CD14-positive monocyte (primary cell): ENCODE results near the gene MAU2. TPM values are rescaled to one million over a fixed set of nuclear protein-coding genes. Genes with fewer than 3 reads are reported as not detected.
A peak's percentile ranks its signal among the peaks of the same experiment; 100 is the strongest.

ENCODE experiments used
- DNase-seq, 3 donors: peaks; one replicate each; pipeline ENCODE4 v3.0.0-alpha.2; 2011 to 2022
- H2AFZ ChIP-seq: 2 replicates; pipeline ENCODE4 v1.6.0; 2012; ENCODE audit warnings: mild to moderate bottlenecking, low read depth, low read length, inconsistent platforms; ENCODE audit not compliant: insufficient read depth, poor library complexity, severe bottlenecking
- H3K27ac ChIP-seq, 2 donors: 1 replicate in 1 of 2; 2 replicates in 1 of 2; pipeline ENCODE4 v1.5.1; 2012 to 2013; ENCODE audit warnings: low read length in 2 of 2, control low read depth in 1 of 2, inconsistent platforms in 1 of 2, low read depth in 1 of 2, mild to moderate bottlenecking in 1 of 2
- H3K27me3 ChIP-seq, 2 donors: one replicate each; pipeline versions ENCODE4 v1.6.0 to v1.6.1; 2011 to 2013; ENCODE audit warnings: low read length in 2 of 2; ENCODE audit not compliant: control insufficient read depth in 2 of 2, insufficient read depth in 2 of 2
- H3K36me3 ChIP-seq, 2 donors: replicated peaks in 1 of 2; 1 replicate in 1 of 2; 2 replicates in 1 of 2; pipeline versions ENCODE4 v1.5.1 to v1.6.1; 2012 to 2013; ENCODE audit warnings: low read length in 2 of 2, control low read depth in 1 of 2, inconsistent platforms in 1 of 2, mild to moderate bottlenecking in 1 of 2; ENCODE audit not compliant: insufficient read depth in 2 of 2, control insufficient read depth in 1 of 2
- H3K4me1 ChIP-seq, 2 donors: 1 replicate in 1 of 2; 2 replicates in 1 of 2; pipeline versions ENCODE4 v1.5.1 to v1.6.1; 2012 to 2013; ENCODE audit warnings: low read length in 2 of 2, control low read depth in 1 of 2, inconsistent platforms in 1 of 2, mild to moderate bottlenecking in 1 of 2, moderate library complexity in 1 of 2; ENCODE audit not compliant: insufficient read depth in 2 of 2, control insufficient read depth in 1 of 2
- H3K4me2 ChIP-seq: replicated peaks from 2 replicates; pipeline ENCODE3; 2012; ENCODE audit warnings: low read length, moderate library complexity, mild to moderate bottlenecking; ENCODE audit not compliant: poor library complexity, severe bottlenecking; ENCODE audit errors: extremely low read depth
- H3K4me3 ChIP-seq, 3 experiments: fragments of 200-600 bp in 1 of 3; sonication (generic) in 1 of 3; replicated peaks in 1 of 3; 1 replicate in 2 of 3; 2 replicates in 1 of 3; pipeline ENCODE4 v1.5.1; 2011 to 2013; ENCODE audit warnings: low read length in 3 of 3, mild to moderate bottlenecking in 3 of 3, control low read depth in 2 of 3, low read depth in 2 of 3, inconsistent platforms in 1 of 3, moderate library complexity in 1 of 3
- H3K79me2 ChIP-seq: 2 replicates; pipeline ENCODE4 v1.6.0; 2012; ENCODE audit warnings: mild to moderate bottlenecking, control low read depth, inconsistent platforms, low read length, moderate library complexity; ENCODE audit not compliant: insufficient read depth
- H3K9ac ChIP-seq: 2 replicates; pipeline ENCODE4 v1.6.0; 2017; ENCODE audit warnings: low read length, mild to moderate bottlenecking; ENCODE audit not compliant: insufficient read depth, poor library complexity, severe bottlenecking
- H3K9me3 ChIP-seq, 2 donors: replicated peaks in 1 of 2; 1 replicate in 1 of 2; 2 replicates in 1 of 2; pipeline versions ENCODE4 v1.5.1 to v1.6.1; 2012 to 2013; ENCODE audit warnings: low read length in 2 of 2, control low read depth in 1 of 2; ENCODE audit not compliant: control insufficient read depth in 1 of 2, insufficient read depth in 1 of 2
- H4K20me1 ChIP-seq: 2 replicates; pipeline ENCODE4 v1.6.0; 2012; ENCODE audit warnings: mild to moderate bottlenecking, low read length, control low read depth, moderate library complexity; ENCODE audit not compliant: insufficient read depth
- H3K27ac Mint-ChIP-seq, 7 donors: one replicate each; pipeline ENCODE4 v1.8.0; 2020; ENCODE audit warnings: mild to moderate bottlenecking in 7 of 7, mixed read lengths in 7 of 7, moderate library complexity in 6 of 7, inconsistent platforms in 2 of 7
- H3K27me3 Mint-ChIP-seq, 3 donors: one replicate each; pipeline ENCODE4 v1.8.0; 2021 to 2022; ENCODE audit warnings: low read depth in 3 of 3, mild to moderate bottlenecking in 3 of 3, mixed read lengths in 3 of 3, moderate library complexity in 3 of 3, inconsistent platforms in 1 of 3
- H3K36me3 Mint-ChIP-seq, 2 donors: one replicate each; pipeline ENCODE4 v1.8.0; 2020; ENCODE audit warnings: mixed read lengths in 2 of 2, inconsistent platforms in 1 of 2, mild to moderate bottlenecking in 1 of 2
- H3K4me1 Mint-ChIP-seq: one replicate; pipeline ENCODE4 v1.8.0; 2020; ENCODE audit warnings: mild to moderate bottlenecking, mixed read lengths
- H3K4me3 Mint-ChIP-seq, 2 donors: one replicate each; pipeline ENCODE4 v1.8.0; 2020; ENCODE audit warnings: mild to moderate bottlenecking in 2 of 2, mixed read lengths in 2 of 2, moderate library complexity in 1 of 2
- H3K9me3 Mint-ChIP-seq, 7 donors: one replicate each; pipeline ENCODE4 v1.8.0; 2020 to 2022; ENCODE audit warnings: mixed read lengths in 7 of 7, mild to moderate bottlenecking in 6 of 7, moderate library complexity in 6 of 7, inconsistent platforms in 2 of 7
- CTCF ChIP-seq: fragments of 200-600 bp; IDR thresholded peaks from one replicate; pipeline ENCODE4 v1.8.0; 2022; ENCODE audit warnings: antibody characterized with exemption, mild to moderate bottlenecking
- WGBS: methylation state at CpG from one replicate; pipeline ENCODE4 v1.1.5; 2013; ENCODE audit warnings: missing lambda C conversion rate; ENCODE audit not compliant: insufficient coverage; 5-methylcytosine and 5-hydroxymethylcytosine counted together
- intact Hi-C, 2 donors: fragments of 100-400 bp; cut with micrococcal nuclease; formaldehyde crosslinking; loops; one replicate each; pipeline versions ENCODE4 v1.15.0 to v1.15.1; 2023
- polyA plus RNA-seq, 3 donors: library from polyadenylated mRNA; depleted of rRNA in 1 of 3; unstranded in 2 of 3; stranded (reverse) in 1 of 3; fragments of 300-500 nt in 2 of 3; fragments of >200 nt in 1 of 3; fragmentation: Illumina TruSeq in 2 of 3; gene quantifications; 1 replicate in 2 of 3; 2 replicates in 1 of 3; pipeline ENCODE4 v1.2.3, GENCODE V29; 2012 to 2021

MAU2 gene
- polyA plus RNA-seq, 3 donors: 7.4 to 68.4 (median 14.5) TPM

- H3K4me3 Mint-ChIP-seq: peak overlapping the region in 1 of 2 donors; percentile 62
- intact Hi-C loops: no loop called here
- 94% methylated on average over 5 of the region's 8 CpGs for WGBS
- Histone ChIP-seq H3K27ac (no peak overlapping the region), H3K36me3 (peaks cover 16 to 22% of the 10 kb centered on the region in 2 donors), H3K27me3 (peaks cover 6 to 20% of the 10 kb centered on the region in 2 donors), H2AFZ (no peak overlapping the region), H4K20me1 (no peaks in the 10 kb centered on the region), H3K9ac (no peak overlapping the region), H3K9me3 (no peaks in the 10 kb centered on the region), H3K4me3 (no peak overlapping the region), H3K79me2 (no peaks in the 10 kb centered on the region), H3K4me2 (no peak overlapping the region), H3K4me1 (no peaks in the 10 kb centered on the region)
- peak overlapping the region in 1 of 7 donors; percentile 6 for H3K27ac Mint-ChIP-seq
- no peak for TF ChIP-seq CTCF
- H3K4me1 Mint-ChIP-seq: peaks cover 5% of the 10 kb centered on the region
- DNase-seq: no peak
- H3K36me3 Mint-ChIP-seq: peaks cover 21 to 28% of the 10 kb centered on the region in 2 donors
- peaks cover 29 to 43% (median 35%) of the 10 kb centered on the region in 3 donors for H3K27me3 Mint-ChIP-seq
- H3K9me3 Mint-ChIP-seq: peaks cover 0 to 10% (median 2%) of the 10 kb centered on the region in 7 donors
Observed at GRCh38 chr19:19271828-19272599, 48.6 kb upstream of the MAU2 start.

GRCh38 chr19:19274146-19274545, 46.5 kb upstream of the MAU2 start:
- H3K9ac ChIP-seq: no peak overlapping the region
- WGBS: 97% methylated on average over 6 of the region's 8 CpGs
- peak overlapping the region in 1 of 7 donors; percentile 30 for H3K27ac Mint-ChIP-seq
- no peaks in the 10 kb centered on the region for H3K4me1 ChIP-seq
- no peak overlapping the region for H3K4me3 ChIP-seq
- H3K9me3 Mint-ChIP-seq: peaks cover 0 to 10% (median 2%) of the 10 kb centered on the region in 7 donors
- H3K36me3 Mint-ChIP-seq: peaks cover 33 to 48% of the 10 kb centered on the region in 2 donors
- H2AFZ ChIP-seq: no peak overlapping the region
- H3K27ac ChIP-seq: no peak overlapping the region
- H3K4me2 ChIP-seq: no peak overlapping the region
- H3K79me2 ChIP-seq: no peaks in the 10 kb centered on the region
- H3K9me3 ChIP-seq: no peaks in the 10 kb centered on the region
- H3K27me3 ChIP-seq: peaks cover 6 to 20% of the 10 kb centered on the region in 2 donors
- peaks cover 28 to 43% (median 32%) of the 10 kb centered on the region in 3 donors for H3K27me3 Mint-ChIP-seq
- peaks cover 5% of the 10 kb centered on the region for H3K4me1 Mint-ChIP-seq
- no peak for TF ChIP-seq CTCF
- H4K20me1 ChIP-seq: no peaks in the 10 kb centered on the region
- H3K36me3 ChIP-seq: peaks cover 33 to 42% of the 10 kb centered on the region in 2 donors
- DNase-seq: no peak
- peak overlapping the region in 1 of 2 donors; percentile 49 for H3K4me3 Mint-ChIP-seq
- intact Hi-C loops: no loop called here
